Measurements from ENCODE around the gene ZNF483. TPM values are rescaled to one million over a fixed set of nuclear protein-coding genes. Genes with fewer than 3 reads are reported as not detected.
A peak's percentile ranks its signal among the peaks of the same experiment; 100 is the strongest.

ZNF483 gene
- total and polyA plus RNA-seq, 9 of the 15 experiments (the other 6 are each of a cell fraction or from before 2014, with no cell fraction given) = 0.04 to 1.0 (median 0.38) TPM

DNA sequence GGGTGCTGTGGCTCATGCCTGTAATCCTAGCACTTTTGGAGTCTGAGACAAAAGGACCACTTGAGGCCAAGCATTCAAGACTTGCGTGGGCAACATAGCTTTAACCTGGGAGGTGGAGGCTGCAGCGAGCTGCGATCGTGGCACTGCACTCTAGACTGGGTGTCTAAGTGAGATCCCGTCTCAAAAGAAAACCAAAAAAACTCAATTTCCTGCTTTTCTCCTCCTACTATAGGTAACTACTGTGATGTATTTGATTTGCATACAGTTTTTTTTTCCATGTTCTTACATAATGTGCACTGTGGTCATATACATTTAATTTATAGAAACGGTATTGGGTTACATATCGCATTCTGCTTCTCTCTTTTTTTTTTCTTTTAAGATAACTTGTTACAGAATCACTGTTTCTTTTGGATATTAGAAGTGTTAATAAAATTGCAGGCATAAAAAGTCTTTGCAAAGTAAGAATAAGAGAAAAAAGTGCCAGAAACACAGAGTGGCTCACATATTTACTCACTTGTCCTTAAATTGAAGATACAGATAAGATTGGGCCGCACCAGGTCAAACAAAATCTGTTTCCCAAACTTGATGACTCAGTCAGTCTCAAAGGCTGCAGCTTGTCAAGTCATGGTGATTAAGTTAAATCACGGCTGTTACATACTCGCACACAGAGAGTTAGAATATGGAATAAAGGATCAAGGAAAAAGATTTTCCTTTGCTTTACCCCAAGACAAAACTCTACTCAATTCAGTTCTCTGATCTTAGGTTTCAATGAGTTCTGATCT is 76.4 kb downstream of the ZNF483 start (continued):
- TF ChIP-seq, protein P1, sequence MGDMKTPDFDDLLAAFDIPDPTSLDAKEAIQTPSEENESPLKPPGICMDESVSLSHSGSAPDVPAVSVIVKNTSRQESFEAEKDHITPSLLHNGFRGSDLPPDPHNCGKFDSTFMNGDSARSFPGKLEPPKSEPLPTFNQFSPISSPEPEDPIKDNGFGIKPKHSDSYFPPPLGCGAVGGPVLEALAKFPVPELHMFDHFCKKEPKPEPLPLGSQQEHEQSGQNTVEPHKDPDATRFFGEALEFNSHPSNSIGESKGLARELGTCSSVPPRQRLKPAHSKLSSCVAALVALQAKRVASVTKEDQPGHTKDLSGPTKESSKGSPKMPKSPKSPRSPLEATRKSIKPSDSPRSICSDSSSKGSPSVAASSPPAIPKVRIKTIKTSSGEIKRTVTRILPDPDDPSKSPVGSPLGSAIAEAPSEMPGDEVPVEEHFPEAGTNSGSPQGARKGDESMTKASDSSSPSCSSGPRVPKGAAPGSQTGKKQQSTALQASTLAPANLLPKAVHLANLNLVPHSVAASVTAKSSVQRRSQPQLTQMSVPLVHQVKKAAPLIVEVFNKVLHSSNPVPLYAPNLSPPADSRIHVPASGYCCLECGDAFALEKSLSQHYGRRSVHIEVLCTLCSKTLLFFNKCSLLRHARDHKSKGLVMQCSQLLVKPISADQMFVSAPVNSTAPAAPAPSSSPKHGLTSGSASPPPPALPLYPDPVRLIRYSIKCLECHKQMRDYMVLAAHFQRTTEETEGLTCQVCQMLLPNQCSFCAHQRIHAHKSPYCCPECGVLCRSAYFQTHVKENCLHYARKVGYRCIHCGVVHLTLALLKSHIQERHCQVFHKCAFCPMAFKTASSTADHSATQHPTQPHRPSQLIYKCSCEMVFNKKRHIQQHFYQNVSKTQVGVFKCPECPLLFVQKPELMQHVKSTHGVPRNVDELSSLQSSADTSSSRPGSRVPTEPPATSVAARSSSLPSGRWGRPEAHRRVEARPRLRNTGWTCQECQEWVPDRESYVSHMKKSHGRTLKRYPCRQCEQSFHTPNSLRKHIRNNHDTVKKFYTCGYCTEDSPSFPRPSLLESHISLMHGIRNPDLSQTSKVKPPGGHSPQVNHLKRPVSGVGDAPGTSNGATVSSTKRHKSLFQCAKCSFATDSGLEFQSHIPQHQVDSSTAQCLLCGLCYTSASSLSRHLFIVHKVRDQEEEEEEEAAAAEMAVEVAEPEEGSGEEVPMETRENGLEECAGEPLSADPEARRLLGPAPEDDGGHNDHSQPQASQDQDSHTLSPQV (IDR thresholded peaks at IDR 0.05) = no peak
- TF ChIP-seq JUN (IDR thresholded peaks at IDR 0.05; ENCODE audit: borderline replicate concordance, low read depth, low read length) = 0 out of 2 replicates have a peak, but pooled peaks have one; percentile 63
- no peak for TF ChIP-seq JUN (CRISPR knock-in tag; IDR thresholded peaks at IDR 0.05; ENCODE audit: borderline replicate concordance)
- TF ChIP-seq FOXA3 (CRISPR knock-in tag; conservative IDR thresholded peaks at IDR 0.05 in 1 of 2, IDR thresholded peaks at IDR 0.05 in 1 of 2) = peak in 1 of 2 experiments; percentile 73; a peak in 2 of 4 replicates
- TF ChIP-seq YY1 (IDR thresholded peaks at IDR 0.05; ENCODE audit: borderline replicate concordance in 1 of 3, control insufficient read depth in 1 of 3, extremely low read depth in 1 of 3, insufficient read depth in 3 of 3, insufficient read length in 1 of 3, insufficient replicate concordance in 2 of 3, low read depth in 1 of 3, low read length in 2 of 3) = no peak
- TF ChIP-seq SMARCC2 (IDR thresholded peaks at IDR 0.05; ENCODE audit: low read depth) = no peak
- TF ChIP-seq FOXK2 (conservative IDR thresholded peaks at IDR 0.05 in 1 of 2, IDR thresholded peaks at IDR 0.05 in 1 of 2; ENCODE audit: low read depth in 2 of 2) = no peak
- peak; percentile 34; the same call in 1 of the 2 replicates for TF ChIP-seq TEAD4 (IDR thresholded peaks at IDR 0.05; ENCODE audit: low read length)
- no peak for TF ChIP-seq TEAD4 (CRISPR knock-in tag; IDR thresholded peaks at IDR 0.05; ENCODE audit: borderline replicate concordance)
- TF ChIP-seq, protein P2, sequence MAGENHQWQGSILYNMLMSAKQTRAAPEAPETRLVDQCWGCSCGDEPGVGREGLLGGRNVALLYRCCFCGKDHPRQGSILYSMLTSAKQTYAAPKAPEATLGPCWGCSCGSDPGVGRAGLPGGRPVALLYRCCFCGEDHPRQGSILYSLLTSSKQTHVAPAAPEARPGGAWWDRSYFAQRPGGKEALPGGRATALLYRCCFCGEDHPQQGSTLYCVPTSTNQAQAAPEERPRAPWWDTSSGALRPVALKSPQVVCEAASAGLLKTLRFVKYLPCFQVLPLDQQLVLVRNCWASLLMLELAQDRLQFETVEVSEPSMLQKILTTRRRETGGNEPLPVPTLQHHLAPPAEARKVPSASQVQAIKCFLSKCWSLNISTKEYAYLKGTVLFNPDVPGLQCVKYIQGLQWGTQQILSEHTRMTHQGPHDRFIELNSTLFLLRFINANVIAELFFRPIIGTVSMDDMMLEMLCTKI (IDR thresholded peaks at IDR 0.05; ENCODE audit: partially characterized antibody) = no peak
- peak; percentile 75 for TF ChIP-seq ARID1B (IDR thresholded peaks at IDR 0.05)
- no peak for TF ChIP-seq GTF2A2 (tag; IDR thresholded peaks at IDR 0.05)
- TF ChIP-seq ZEB2 (IDR thresholded peaks at IDR 0.05) = no peak
- no peak for TF ChIP-seq ZNF347 (CRISPR knock-in tag; IDR thresholded peaks at IDR 0.05; ENCODE audit: low read depth)
- TF ChIP-seq ZKSCAN8 (CRISPR knock-in tag; IDR thresholded peaks at IDR 0.05) = no peak
- TF ChIP-seq NUFIP1 (IDR thresholded peaks at IDR 0.05; ENCODE audit: partially characterized antibody) = no peak
- TF ChIP-seq MYC (IDR thresholded peaks at IDR 0.05; ENCODE audit: low read depth, low read length) = no peak
- no peak for TF ChIP-seq MYC (CRISPR knock-in tag; IDR thresholded peaks at IDR 0.05; ENCODE audit: borderline replicate concordance, low read depth)
- TF ChIP-seq HSF4 (CRISPR knock-in tag; IDR thresholded peaks at IDR 0.05; ENCODE audit: borderline replicate concordance) = no peak
- TF ChIP-seq PTRF (tag; IDR thresholded peaks at IDR 0.05) = no peak

Measured in K562 (cell line).